GM18508 (cell line): Measurements from ENCODE around the gene CRACDL.

Source experiments
- ATAC-seq: cut with Tn5 transposase; IDR thresholded peaks from one replicate; pipeline ENCODE4 v1.9.1; 2021; ENCODE audit warnings: moderate number of reproducible peaks; ENCODE audit not compliant: insufficient read depth, unreplicated experiment

Gene CRACDL

DNA sequence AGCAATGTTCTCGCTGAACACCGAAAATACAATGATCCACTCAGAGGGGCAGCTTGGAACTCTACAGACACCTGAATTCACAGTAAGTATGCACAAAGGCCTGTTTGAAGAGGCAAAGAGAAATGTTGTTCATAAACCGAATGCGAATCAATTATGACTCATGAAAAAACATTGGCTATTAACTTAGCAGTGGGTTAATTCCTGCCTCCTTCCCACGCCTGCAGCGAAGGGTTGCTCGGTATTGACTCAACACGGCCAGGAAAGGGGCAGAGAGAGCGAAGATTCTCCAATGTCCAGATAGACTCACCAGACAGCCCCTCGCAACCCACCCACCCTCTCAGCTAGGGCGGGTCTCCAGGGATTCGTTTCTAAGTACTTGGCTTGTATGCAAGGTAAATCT, 9.4 kb downstream of the CRACDL start:
- ATAC-seq = no peak

DNA sequence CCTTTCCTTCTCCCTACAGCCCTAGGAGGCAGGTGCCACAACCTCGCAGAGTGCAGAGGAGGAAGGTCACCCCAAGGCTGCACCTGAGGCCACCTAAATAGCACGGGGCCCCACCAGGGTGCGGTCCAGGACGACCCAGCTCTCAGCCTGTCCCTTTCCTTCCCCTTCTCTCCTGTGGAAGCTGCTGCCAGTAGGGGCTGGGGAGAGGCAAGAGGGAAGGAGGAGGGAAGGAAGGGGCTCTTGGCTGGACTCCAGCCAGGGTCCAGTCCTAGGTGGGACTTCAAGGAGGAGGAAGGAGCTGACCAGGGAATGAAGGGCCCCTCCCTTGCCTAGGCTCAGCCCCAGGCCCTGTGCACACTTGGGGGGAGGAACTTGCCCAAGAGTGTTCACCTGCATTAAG, 11.1 kb downstream of the CRACDL start:
- ATAC-seq = no peak

DNA sequence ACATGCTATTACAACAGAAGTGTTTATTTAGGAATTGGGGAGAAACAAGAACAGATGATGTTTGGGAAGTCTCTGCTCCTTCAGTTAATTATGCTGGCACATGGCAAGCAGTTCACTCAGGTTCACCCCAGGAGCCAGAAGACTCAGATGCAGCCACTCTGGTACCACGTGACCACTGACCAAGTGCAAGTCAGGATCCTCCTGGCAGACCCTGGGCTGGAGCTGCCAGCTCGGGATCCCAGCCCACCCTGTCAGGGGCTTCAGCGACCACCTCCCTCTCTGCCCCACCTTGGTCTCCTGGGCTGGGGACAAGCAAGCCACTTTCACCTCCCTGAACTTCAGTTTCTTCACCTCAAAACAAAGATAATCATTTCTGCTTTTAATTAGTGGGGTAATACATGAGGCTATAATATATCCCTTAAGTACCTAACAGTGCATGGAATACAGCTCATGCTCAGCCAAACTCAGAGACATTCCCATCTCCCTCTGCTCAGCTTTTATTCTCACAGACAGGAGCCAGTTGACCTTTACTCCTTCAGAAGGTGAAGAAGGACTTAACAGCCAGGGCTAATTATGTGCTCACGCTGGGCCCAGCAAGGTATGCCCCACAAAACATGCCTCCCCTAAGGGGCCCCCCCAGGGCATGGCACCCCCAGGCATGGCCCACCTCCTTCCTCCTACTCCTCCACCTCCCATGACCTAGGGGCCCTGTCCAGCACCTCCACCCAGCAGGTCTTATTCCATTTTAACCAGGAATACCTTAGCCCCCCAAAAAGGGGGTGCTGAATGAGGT, 11.8 kb downstream of the CRACDL start:
- no peak for ATAC-seq

DNA sequence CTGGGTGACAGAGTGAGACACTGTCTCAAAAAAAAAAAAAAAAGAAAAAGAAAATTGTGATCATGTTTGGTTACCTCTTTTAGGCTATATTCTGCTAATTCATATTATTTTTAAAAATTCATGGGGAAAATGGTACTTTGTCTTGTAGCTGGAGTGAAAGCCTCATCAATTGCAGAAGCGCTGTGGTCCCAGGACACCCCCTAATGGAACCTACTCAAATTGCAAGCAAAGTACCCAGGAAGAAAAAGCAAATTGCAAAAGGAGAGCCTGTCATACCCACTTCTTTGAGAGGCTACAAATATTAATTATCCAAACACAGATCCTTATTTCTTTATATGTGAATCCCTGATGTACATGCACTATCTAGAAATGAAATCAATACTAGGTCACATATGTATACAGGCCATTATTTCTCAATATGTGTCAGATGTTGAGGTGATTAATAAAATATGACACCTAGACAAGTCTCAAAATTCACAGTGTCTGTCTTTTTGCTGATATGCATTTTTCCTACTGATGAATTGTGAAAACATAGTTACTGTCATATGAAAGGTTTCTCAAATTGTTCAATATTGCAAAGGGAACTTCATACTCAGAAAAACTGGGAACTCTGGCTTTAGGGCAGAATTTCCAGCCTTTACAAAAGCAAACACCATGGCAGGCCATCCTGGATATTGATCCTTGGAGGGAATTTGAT, 12.6 kb downstream of the CRACDL start:
- no peak for ATAC-seq

DNA sequence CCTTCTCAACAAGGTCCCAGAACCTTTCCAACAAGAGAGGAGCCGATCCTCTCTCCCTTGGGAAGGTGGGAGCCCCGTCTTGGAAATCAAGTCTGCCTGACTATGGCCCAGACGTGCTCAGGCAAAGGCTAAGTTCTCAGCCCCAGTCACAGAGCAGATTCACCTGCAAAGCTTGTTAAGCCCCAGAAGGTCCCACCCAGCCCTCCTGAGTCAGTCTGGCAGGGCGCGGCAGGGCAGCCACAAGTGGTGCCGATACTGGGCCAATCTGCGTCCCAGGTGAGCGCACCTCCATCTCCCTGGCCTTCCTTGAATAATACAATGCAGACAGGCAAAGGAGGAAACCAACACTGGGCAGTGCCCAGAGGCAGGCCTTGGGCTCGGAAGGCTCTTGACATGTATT, 15.0 kb downstream of the CRACDL start:
- no peak for ATAC-seq

DNA sequence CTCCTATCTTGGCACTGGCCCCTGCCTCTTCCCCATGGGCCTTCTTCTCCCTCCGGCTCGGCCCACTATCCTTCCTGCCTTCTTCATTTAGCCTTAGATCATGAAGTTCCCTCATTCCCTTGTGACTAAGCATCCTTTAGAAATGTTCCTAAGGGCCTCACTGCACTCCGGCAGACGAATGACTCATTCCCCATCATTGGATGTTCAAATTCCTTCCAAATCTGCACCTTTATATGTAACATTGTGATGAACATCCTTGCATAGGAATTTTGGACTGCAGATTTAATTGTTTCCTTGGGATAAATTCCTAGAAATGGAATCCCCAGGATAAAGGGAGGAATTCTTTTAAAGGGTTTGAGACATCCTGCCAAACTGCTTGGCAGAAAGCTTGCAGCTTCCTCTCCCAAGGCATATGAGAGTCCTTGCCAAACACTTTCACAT, 19.0 kb downstream of the CRACDL start:
- ATAC-seq = no peak

DNA sequence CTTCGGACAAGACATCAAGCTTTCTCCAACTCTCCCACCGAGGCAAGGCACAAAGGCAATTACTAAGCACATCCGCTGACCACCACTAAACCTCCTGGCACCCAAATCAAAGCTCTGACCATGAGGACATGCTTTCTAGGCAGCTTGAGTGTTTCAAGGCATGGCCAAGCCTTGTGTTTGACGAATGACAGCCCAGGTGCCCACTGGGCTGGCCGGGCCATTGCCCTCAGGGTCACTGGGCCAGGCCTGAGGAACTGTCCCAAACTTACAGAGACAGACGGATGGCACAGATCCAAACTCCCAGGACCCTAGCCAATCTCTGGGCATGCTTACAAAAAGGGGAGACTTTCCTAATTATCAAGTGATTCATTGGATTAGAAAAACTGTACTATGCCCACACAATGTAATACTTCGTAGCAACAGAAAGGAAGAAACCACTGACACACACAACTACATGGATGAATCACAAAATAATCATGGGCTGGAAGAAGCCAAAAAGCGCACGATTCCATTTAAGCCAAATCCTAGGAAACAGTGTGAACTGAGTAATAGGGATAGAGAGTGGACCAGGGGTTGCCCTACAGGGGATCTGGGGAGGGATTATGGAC, 20.2 kb downstream of the CRACDL start:
- no peak for ATAC-seq

DNA sequence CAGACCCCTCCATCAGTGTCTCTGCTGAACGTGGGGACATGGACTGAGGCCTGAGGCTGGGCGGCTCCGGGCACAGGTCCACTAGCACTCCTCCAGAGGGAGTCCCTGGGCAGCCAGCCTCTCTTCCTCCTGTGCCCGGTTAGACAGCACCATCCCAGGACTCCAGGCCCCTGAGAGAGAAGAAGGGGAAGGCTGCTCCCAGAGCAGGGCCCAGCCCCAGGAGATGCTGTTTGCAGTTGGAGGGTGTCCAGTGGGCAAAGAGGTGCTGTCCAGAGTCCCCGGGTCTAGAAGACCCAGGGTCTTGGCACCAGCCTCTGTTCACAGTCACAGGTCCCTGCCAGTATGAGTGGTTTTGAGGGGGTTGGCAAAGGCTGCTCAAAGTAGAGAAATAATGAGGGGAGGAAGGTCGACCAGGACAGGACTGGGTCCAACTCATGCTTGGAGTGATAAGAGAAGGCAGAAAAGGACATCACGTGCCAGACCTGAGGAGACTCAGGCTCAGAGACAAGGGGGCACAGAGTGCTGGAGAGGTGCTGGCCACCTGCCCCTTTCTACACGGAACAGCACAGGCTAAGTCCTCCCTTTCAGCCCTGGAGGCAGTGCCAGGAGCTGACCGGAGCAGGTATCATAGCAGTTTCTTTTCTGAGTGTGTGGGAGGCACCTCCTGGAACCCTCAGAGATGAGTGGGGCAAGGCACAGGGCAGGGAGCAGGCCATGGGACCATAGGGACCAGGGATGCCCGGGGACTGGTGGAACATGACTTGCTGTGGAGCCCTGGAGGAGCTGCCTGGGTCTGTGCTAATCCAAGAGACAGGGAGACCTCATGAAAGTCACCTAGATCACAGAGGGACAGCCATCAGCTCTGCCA, 21.1 kb downstream of the CRACDL start:
- no peak for ATAC-seq

DNA sequence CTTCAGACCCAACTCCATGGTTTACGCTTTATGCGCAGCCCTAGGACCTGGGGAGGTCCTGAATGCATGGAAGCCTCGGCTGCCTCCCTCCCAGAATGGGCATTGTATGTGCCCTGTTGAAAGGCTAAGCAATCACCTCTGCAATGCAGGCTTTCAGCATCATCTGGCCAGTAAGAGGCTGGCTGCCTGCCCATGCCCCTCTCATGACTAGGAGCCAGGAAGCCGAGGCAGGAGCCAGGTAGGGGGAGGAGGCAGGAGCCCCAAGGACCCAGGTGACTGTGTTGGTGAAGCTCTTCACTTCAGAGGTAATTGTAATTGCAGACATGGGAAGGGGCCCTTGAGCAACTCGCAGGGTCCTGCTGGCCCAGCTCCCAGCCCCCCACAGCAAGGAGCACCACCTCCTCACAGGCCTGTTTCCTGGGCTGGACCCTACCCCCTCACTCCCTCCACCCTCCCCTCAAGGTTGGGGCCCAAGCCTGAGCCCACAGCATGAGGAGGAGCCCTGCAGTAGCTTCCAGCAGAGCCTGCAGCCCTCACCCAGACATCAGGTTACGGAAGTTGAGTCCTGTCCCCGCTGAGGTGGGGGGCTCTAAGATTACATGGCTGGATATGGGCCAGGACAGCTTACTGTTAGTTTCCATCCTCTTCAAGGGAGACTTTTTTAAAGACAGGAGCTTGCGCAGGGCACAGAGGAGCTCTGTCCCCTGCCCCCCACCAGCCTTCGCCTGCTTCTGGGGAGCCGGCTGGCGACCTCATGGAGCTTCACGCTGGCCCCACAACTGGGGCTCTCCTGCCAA, 21.9 kb downstream of the CRACDL start:
- no peak for ATAC-seq

DNA sequence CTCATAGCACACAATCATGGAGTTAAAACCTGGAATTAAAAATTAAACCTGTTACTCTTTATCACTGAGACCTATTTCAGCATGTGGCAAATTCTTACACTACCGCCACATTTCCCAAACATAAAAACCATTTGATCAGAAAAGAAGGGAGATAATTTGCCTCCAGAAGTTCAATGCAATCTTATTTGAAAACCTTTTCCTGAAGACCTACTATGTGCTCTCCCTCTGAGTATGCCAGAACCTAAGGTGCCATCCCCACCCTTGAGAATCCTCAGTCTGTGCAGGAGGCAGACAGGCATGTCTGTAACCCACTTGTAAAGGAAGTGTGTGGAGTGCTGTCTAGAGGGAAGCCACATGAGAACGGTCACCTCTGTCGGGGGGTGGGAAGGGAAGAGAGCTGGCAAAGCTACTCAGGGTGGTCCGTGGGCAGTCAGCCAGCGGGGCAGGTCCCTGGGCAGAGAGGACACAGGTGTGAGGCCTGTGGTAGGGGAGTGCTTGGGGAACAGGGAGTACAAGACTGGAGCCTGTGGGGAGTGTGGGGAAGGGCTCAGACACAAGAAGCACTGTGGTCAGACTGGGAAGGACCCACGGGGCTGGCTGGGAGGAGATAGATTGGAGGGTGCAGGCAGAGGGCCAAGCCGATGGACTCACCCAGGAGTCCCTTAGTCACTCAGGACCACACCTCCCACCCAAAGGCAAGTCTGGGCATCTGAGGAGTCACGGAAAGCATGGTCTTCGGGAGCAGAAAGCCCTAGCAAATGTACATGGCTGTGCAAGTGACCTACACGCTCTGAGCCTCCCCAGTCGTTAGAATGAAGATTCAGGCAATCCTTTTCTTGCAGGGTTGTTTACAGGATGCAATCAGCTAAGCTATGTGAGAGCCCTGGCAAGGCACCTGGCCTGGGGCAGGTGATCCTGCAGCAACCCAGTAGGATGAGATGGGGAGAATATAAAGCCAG, 22.8 kb downstream of the CRACDL start:
- ATAC-seq = no peak

DNA sequence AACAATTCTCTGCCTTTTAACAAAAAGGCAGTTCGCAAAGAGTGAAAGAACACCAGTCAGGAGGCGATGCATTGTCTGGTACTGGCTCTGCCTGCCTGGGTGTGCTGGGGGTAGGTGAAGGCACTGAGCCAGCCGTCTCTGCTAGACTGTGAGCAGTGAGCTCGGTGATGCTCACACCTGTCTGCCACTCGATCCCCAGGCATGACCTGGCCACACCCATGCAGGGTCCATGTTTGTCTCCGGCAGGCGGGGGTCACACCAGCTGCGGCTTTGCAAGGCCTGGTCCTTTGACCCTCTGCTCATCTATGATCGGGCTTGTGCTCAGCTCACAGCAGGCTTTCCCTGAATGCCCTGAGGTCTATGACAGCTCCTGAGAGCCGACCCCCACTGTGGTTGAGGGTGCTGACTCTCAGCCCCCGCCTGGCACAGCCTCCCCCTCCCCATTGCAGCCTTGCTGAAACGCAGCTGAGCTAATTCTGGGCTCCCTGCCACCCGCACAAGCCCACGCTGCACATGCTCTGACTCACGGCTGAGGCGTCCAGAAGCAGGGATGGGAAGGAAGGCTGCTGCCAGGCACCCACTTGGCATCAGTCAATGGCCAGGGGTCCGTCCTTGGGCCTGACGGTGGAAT, 23.7 kb downstream of the CRACDL start:
- no peak for ATAC-seq

DNA sequence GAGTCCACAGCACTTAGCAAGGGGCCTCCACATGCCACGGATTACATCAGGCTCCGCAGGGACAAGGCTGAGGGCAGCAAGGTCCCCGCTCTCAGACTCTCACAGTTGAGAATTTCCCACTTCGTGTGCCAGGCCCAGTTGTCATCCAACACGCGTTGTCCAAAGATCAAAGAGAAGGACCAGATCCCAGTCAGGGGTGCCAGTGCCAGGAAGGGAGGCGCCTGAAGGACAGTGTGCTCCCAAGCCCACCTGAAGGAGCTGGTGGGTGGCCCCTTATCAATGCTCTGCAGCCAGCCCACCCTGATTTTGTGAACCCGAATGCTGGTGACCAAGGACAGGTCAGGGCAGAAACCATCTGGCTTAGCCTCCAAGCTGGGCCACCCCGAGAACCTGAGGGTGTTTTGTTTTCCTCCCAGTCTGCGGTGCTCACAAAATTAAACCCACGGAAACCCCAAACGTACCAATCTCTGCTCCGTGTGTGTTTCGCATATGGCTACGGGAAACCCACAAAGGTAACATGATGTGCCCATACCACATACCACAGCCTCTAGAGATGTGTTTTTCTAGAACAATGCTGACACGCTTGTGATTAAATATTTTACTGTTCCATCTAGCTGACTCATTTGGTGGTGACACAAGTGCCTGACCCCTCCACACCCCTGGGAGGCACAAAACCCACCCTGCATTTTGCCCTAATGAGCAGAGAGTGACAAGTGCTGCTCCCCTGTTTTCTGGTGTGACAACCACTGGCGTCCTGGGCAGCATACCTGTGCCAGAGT, 24.5 kb downstream of the CRACDL start:
- no peak for ATAC-seq

DNA sequence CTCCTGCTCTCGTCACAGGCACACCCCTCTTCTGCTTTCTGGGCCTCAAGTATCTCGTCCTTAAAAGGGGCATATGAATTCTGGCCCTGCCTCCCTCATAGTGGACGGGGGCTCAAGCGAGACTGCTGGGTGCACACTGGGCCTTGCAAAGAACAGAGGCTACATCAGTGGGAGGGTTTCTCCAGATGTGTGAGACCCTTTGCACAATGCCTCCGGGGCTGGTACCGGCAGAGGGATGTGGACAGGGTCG, 25.0 kb downstream of the CRACDL start:
- ATAC-seq = no peak

DNA sequence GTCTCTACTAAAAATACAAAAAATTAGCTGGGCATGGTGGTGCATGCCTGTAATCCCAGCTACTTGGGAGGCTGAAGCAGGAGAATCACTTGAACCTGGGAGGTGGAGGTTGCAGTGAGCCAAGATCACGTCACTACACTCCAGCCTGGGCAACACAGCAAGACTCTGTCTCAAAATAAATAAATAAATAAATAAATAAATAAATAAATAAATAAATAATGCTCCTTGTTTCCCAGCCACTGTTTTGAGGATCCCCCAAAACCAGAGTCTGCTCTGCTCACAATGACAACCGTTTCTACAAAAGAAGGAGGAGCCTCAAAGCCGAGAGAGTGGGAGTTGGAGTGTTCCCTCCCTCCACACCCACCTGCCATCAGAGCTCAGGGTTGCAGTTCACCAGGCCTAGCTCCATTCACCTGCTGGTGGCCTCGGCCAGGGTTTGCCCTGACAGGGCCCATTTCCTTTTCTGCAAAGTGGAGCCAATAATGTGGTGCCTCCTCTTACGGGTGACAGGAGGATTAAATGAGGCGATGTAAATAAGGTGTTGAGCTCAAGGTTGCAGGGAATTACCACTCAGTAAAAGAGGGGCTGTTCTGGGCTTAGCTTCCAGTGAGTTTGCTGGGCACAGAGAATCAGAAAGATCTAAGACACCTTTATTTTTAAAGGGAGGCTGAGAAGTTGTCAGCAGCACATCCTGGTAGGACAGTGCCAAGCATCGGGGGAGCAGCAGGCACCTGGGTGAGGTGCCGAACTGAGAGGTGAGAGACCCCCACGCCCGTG, 25.5 kb downstream of the CRACDL start:
- ATAC-seq = no peak

DNA sequence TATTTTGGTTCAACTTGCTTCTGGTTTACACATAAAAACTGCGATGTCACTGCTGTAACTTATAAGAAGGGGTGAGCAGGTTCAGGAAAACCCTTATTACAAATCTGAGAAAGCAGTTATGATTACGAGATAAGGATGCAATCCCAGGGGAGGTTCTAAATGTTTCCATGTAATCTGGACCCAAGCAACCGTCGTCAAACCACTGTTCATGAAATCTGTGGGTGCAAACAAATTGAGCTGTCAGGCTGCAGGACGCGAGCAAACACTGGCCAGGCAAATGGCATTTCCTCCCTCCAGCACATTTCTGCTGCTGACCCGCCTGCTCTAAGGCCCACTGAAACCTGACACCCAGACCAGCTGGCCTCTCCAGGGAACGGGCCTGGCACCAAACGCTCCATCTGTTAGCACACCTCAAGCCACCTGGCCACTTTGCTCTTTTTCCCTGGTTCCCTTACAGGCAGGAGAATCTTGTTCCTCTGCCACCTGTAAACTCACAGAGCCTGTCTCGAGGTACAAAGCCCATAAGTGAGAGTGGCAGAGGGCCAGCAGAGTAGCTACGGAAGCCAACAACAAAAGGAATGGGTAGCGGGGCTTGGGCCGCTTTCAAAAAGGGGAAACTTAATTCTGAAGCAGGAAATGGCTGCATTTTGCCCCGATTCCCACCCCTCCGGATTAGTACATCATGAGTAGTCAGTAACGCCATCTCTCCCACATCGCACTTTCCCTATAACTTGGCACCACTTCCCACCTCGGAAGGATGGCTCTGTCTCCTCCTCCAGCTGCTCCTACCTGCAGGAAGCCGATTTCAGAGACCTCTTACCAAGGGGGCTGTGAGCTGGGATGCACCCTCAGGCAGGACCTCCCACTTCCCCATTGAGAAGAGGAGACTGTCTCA, 26.5 kb downstream of the CRACDL start:
- ATAC-seq = no peak

DNA sequence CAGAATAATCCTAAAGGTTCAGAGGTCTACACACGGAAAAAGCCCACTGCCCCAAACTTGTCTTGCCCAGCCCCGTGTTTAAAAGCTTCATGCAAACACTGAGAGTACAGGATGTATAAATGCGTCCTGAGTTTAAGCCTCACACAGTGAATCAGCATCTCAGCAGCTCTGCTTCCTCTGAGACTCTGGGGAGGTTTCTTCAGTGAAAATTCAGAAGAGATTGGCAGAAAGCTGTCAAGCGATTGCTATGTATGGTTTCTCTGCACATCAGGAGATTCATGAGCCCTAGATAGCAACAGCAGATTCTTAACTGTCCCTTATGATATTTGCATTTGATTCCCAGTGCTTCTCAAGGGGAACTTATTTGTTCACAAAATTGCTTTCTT, 27.1 kb downstream of the CRACDL start:
- ATAC-seq = no peak
